Caco-2 (cell line): ENCODE data around the gene DEFB123. TPM values are rescaled to one million over a fixed set of nuclear protein-coding genes. Genes with fewer than 3 reads are reported as not detected.

Experiments
- BruUV-seq: library from RNA; stranded (reverse); fragments of 400-500 nt; replicated peaks from 2 replicates; lab custom pipeline; 2021; lab: Mats Ljungman, UMichigan
- CTCF ChIA-PET: fragments of 300-600 bp; sonication (Branson Sonifier 250); formaldehyde crosslinking; loops from one replicate; lab custom pipeline; 2022; ENCODE audit warnings: antibody characterized with exemption; lab: Charles Lee
- POLR2A ChIA-PET: fragments of 300-600 bp; sonication (Branson Sonifier 250); formaldehyde crosslinking; loops from one replicate; lab custom pipeline; 2022; ENCODE audit warnings: antibody characterized with exemption; lab: Charles Lee
- DNase-seq, 2 experiments: peaks; one replicate each; pipeline versions ENCODE4 v3.0.0 to v3.0.0-alpha.2; 2020 to 2022
- H3K27me3 ChIP-seq: replicated peaks from 2 replicates; pipeline ENCODE4 v1.6.0; 2011; ENCODE audit warnings: low read length; ENCODE audit not compliant: control insufficient read depth, insufficient read depth
- H3K36me3 ChIP-seq: 2 replicates; pipeline ENCODE4 v1.5.1; 2011; ENCODE audit warnings: low read length; ENCODE audit not compliant: control insufficient read depth, insufficient read depth
- H3K4me1 ChIP-seq: fragments of 250-450 bp; sonication (Bioruptor Pico); 2 replicates; pipeline ENCODE4 v1.5.1; 2020; ENCODE audit warnings: mild to moderate bottlenecking
- H3K4me3 ChIP-seq: 2 replicates; pipeline ENCODE4 v1.5.1; 2011; ENCODE audit warnings: low read depth, mild to moderate bottlenecking, control low read depth, low read length
- H3K9me3 ChIP-seq: fragments of 250-450 bp; sonication (Bioruptor Pico); 2 replicates; pipeline ENCODE4 v1.5.1; 2020; ENCODE audit warnings: mild to moderate bottlenecking, moderate library complexity
- H3K27ac Mint-ChIP-seq: one replicate; pipeline ENCODE4 v1.8.0; 2022; ENCODE audit warnings: mixed read lengths; ENCODE audit not compliant: unreplicated experiment
- H3K27me3 Mint-ChIP-seq: one replicate; pipeline ENCODE4 v1.8.0; 2022; ENCODE audit warnings: mixed read lengths; ENCODE audit not compliant: insufficient read depth, unreplicated experiment
- H3K36me3 Mint-ChIP-seq: one replicate; pipeline ENCODE4 v1.8.0; 2022; ENCODE audit warnings: mild to moderate bottlenecking, mixed read lengths; ENCODE audit not compliant: insufficient read depth, unreplicated experiment
- H3K4me1 Mint-ChIP-seq: one replicate; pipeline ENCODE4 v1.8.0; 2022; ENCODE audit warnings: low read depth, mixed read lengths; ENCODE audit not compliant: unreplicated experiment
- H3K4me3 Mint-ChIP-seq: one replicate; pipeline ENCODE4 v1.8.0; 2022; ENCODE audit warnings: mild to moderate bottlenecking, moderate library complexity, mixed read lengths; ENCODE audit not compliant: unreplicated experiment
- H3K9me3 Mint-ChIP-seq: one replicate; pipeline ENCODE4 v1.8.0; 2022; ENCODE audit warnings: mixed read lengths; ENCODE audit not compliant: unreplicated experiment
- intact Hi-C: fragments of 100-400 bp; cut with micrococcal nuclease; formaldehyde crosslinking; loops from one replicate; pipeline ENCODE4 v1.10.0; 2022; ENCODE audit not compliant: unreplicated experiment
- total RNA-seq: library from RNA; stranded (reverse); gene quantifications from 2 replicates; pipeline ENCODE4 v1.2.3, GENCODE V29; 2022
- TF ChIP-seq, protein P1 (sequence below), 2 experiments: fragments of 200-600 bp in 1 of 2; IDR thresholded peaks; 1 replicate in 1 of 2; 2 replicates in 1 of 2; pipeline versions ENCODE4 v1.5.1 to v1.8.0; 2011 to 2022; ENCODE audit warnings: antibody characterized with exemption in 1 of 2, control low read depth in 1 of 2, inconsistent platforms in 1 of 2, low read depth in 1 of 2, low read length in 1 of 2, mild to moderate bottlenecking in 1 of 2, moderate library complexity in 1 of 2; ENCODE audit not compliant: insufficient read depth in 1 of 2, severe bottlenecking in 1 of 2, unreplicated experiment in 1 of 2

DEFB123 gene
- total RNA-seq, 1 experiment from 2014 or later, result not detected

DNA sequence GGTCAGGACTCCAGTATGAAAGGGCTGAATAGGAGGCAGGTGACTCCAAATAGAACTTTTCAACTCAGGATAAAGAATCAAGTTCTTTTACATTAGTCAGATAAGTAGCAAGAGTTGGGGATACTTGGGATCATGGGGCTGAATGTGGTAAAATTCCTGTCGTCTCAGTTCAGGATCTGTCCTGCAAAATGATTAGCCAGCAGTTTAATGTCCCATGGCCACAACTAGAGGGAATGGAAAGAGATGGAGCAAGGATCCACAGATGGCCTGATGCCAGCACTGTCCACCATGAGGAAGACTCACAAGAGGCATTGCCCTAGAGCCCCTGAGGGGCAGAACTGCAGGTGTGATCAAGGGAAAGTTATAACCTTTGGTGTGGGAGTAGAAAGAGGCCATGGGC, 36.5 kb upstream of the DEFB123 start:
- H3K9me3 Mint-ChIP-seq, result no peaks in the 10 kb centered on the region
- no peaks in the 10 kb centered on the region for H3K9me3 ChIP-seq
- H3K36me3 Mint-ChIP-seq, result no peaks in the 10 kb centered on the region
- H3K27me3 ChIP-seq, result no peaks in the 10 kb centered on the region; the same call in 1 of the 2 replicates
- no peaks in the 10 kb centered on the region for H3K4me1 ChIP-seq
- H3K4me3 ChIP-seq, result no peak overlapping the region
- no peak overlapping the region for H3K27ac Mint-ChIP-seq
- TF ChIP-seq, protein P1, sequence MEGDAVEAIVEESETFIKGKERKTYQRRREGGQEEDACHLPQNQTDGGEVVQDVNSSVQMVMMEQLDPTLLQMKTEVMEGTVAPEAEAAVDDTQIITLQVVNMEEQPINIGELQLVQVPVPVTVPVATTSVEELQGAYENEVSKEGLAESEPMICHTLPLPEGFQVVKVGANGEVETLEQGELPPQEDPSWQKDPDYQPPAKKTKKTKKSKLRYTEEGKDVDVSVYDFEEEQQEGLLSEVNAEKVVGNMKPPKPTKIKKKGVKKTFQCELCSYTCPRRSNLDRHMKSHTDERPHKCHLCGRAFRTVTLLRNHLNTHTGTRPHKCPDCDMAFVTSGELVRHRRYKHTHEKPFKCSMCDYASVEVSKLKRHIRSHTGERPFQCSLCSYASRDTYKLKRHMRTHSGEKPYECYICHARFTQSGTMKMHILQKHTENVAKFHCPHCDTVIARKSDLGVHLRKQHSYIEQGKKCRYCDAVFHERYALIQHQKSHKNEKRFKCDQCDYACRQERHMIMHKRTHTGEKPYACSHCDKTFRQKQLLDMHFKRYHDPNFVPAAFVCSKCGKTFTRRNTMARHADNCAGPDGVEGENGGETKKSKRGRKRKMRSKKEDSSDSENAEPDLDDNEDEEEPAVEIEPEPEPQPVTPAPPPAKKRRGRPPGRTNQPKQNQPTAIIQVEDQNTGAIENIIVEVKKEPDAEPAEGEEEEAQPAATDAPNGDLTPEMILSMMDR (IDR thresholded peaks at IDR 0.05; ENCODE audit: insufficient read depth in 1 of 2, low read depth in 1 of 2, low read length in 1 of 2, severe bottlenecking in 1 of 2, unreplicated experiment in 1 of 2), result no peak
- peaks cover 11% of the 10 kb centered on the region for H3K27me3 Mint-ChIP-seq
- intact Hi-C loops, result no loop called here
- no peak overlapping the region for H3K4me3 Mint-ChIP-seq
- ChIA-PET CTCF (no interaction called here), POLR2A (no interaction called here)
- DNase-seq, result no peak
- no peaks in the 10 kb centered on the region for H3K36me3 ChIP-seq
- BruUV-seq, result no TSS peak
- H3K4me1 Mint-ChIP-seq, result no peaks in the 10 kb centered on the region

- TF ChIP-seq, protein P1 (IDR thresholded peaks at IDR 0.05; ENCODE audit: insufficient read depth in 1 of 2, low read depth in 1 of 2, low read length in 1 of 2, severe bottlenecking in 1 of 2, unreplicated experiment in 1 of 2), result no peak
- Mint-ChIP-seq H3K9me3 (no peaks in the 10 kb centered on the region), H3K27me3 (peaks cover 11% of the 10 kb centered on the region), H3K4me1 (no peaks in the 10 kb centered on the region), H3K27ac (no peak within 1 kb of the TSS), H3K4me3 (no peak within 1 kb of the TSS), H3K36me3 (no peaks in the 10 kb centered on the region)
- Histone ChIP-seq H3K9me3 (0 out of 2 replicates have a peak, but pooled peaks cover 4% of the 10 kb centered on the region), H3K27me3 (no peaks in the 10 kb centered on the region; the same call in 1 of the 2 replicates), H3K36me3 (no peaks in the 10 kb centered on the region), H3K4me3 (no peak within 1 kb of the TSS), H3K4me1 (no peaks in the 10 kb centered on the region)
- intact Hi-C loops, result no loop called here
- DNase-seq, result no peak
- CTCF ChIA-PET, result no interaction called here
- POLR2A ChIA-PET, result no interaction called here
- no TSS peak for BruUV-seq
Observed at GRCh38 chr20:31406115-31406514, 34.3 kb upstream of the DEFB123 start, which contains the start of gene DEFB121. TSS of gene DEFB121 (minus strand) at chr20:31406215. CDS start at chr20:31406152, 63 bp downstream.

DNA sequence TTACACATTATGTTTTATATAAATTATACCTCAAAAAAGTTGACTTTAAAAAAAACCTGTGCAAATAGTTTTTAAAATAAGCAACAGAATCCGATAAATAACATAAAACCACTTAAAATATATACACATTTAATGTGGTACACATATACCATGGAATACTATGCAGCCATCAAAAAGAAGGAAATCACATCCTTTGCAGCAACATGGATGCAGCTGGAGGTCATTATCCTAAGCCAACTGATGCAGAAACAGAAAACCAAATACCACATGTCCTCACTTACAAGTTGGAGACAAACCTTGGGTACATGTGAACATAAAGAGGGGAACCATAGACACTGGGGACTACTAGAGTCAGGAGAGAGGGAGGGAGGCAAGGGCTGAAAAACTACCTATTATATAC, 30.4 kb upstream of the DEFB123 start:
- no peaks in the 10 kb centered on the region for H3K4me1 ChIP-seq
- H3K9me3 ChIP-seq, result 0 out of 2 replicates have a peak, but pooled peaks cover 4% of the 10 kb centered on the region
- POLR2A ChIA-PET, result no interaction called here
- no peaks in the 10 kb centered on the region for H3K9me3 Mint-ChIP-seq
- H3K4me3 ChIP-seq, result no peak overlapping the region
- H3K36me3 Mint-ChIP-seq, result no peaks in the 10 kb centered on the region
- H3K4me3 Mint-ChIP-seq, result no peak overlapping the region
- CTCF ChIA-PET, result no interaction called here
- intact Hi-C loops, result no loop called here
- H3K4me1 Mint-ChIP-seq, result no peaks in the 10 kb centered on the region
- TF ChIP-seq, protein P1 (IDR thresholded peaks at IDR 0.05; ENCODE audit: insufficient read depth in 1 of 2, low read depth in 1 of 2, low read length in 1 of 2, severe bottlenecking in 1 of 2, unreplicated experiment in 1 of 2), result no peak
- peaks cover 20% of the 10 kb centered on the region for H3K27me3 Mint-ChIP-seq
- no peak overlapping the region for H3K27ac Mint-ChIP-seq
- no TSS peak for BruUV-seq
- DNase-seq, result no peak
- no peaks in the 10 kb centered on the region for H3K27me3 ChIP-seq
- no peaks in the 10 kb centered on the region for H3K36me3 ChIP-seq
